GM18519 (cell line): ENCODE measurements around the gene GRAP2.

ENCODE experiments used
- ATAC-seq: cut with Tn5 transposase; IDR thresholded peaks from one replicate; pipeline ENCODE4 v1.9.1; 2021; ENCODE audit warnings: mild to moderate bottlenecking, moderate library complexity; ENCODE audit not compliant: unreplicated experiment, low FRiP score

The GRAP2 gene

GRCh38 chr22:39960791-39961746, 60.2 kb downstream of the GRAP2 start:
- peak; percentile 66 for ATAC-seq

- ATAC-seq, result no peak
Observed at GRCh38 chr22:39962071-39962470, 61.2 kb downstream of the GRAP2 start.

- ATAC-seq, result no peak
Observed at GRCh38 chr22:39965748-39966147, 64.9 kb downstream of the GRAP2 start.

- no peak for ATAC-seq
Observed at GRCh38 chr22:39966470-39966869, 65.6 kb downstream of the GRAP2 start.

- no peak for ATAC-seq
Observed at GRCh38 chr22:39967103-39967829, 66.4 kb downstream of the GRAP2 start.

GRCh38 chr22:39967996-39968972, 67.4 kb downstream of the GRAP2 start:
- ATAC-seq, result no peak

- ATAC-seq, result no peak
Observed at GRCh38 chr22:39970742-39971141, 69.9 kb downstream of the GRAP2 start.

- no peak for ATAC-seq
Observed at GRCh38 chr22:39972641-39973040, 71.8 kb downstream of the GRAP2 start.

GRCh38 chr22:39973656-39974055, 72.8 kb downstream of the GRAP2 start:
- no peak for ATAC-seq

GRCh38 chr22:39974065-39974464, 73.2 kb downstream of the GRAP2 start:
- ATAC-seq, result no peak

GRCh38 chr22:39979048-39979447, 78.2 kb downstream of the GRAP2 start:
- ATAC-seq, result no peak

- ATAC-seq, result no peak
Observed at GRCh38 chr22:39979458-39979857, 78.6 kb downstream of the GRAP2 start.

- no peak for ATAC-seq
Observed at GRCh38 chr22:39980596-39980995, 79.7 kb downstream of the GRAP2 start.

GRCh38 chr22:39983346-39983745, 82.5 kb downstream of the GRAP2 start:
- no peak for ATAC-seq

- ATAC-seq, result no peak
Observed at GRCh38 chr22:39984006-39984405, 83.1 kb downstream of the GRAP2 start.

- ATAC-seq, result no peak
Observed at GRCh38 chr22:39984746-39985145, 83.9 kb downstream of the GRAP2 start.

GRCh38 chr22:39985383-39986035, 84.6 kb downstream of the GRAP2 start:
- no peak for ATAC-seq

GRCh38 chr22:39988386-39989114, 87.7 kb downstream of the GRAP2 start:
- ATAC-seq, result no peak

- ATAC-seq, result no peak
Observed at GRCh38 chr22:39989633-39990032, 88.7 kb downstream of the GRAP2 start.
